ENCODE data around the gene RELN. TPM values are rescaled to one million over a fixed set of nuclear protein-coding genes. Genes with fewer than 3 reads are reported as not detected.

The RELN gene
- total RNA-seq, 4 donors from 2014 or later = 1.8 to 47.4 (median 6.7) TPM

GRCh38 chr7:103679151-103680132, 310.0 kb downstream of the RELN start:
- Histone ChIP-seq H3K4me3 (no peak overlapping the region), H3K27me3 (no peaks in the 10 kb centered on the region), H3K9me3 (no peaks in the 10 kb centered on the region), H3K36me3 (no peaks in the 10 kb centered on the region), H3K4me1 (no peaks in the 10 kb centered on the region), H3K27ac (no peak overlapping the region)
- no peak for DNase-seq
- TF ChIP-seq POLR2A (IDR thresholded peaks at IDR 0.05) (no peak), CTCF (IDR thresholded peaks at IDR 0.05) (no peak)
- intact Hi-C loops (cut with DNase I; ENCODE audit: low total_unique reads) = no loop called here

DNA sequence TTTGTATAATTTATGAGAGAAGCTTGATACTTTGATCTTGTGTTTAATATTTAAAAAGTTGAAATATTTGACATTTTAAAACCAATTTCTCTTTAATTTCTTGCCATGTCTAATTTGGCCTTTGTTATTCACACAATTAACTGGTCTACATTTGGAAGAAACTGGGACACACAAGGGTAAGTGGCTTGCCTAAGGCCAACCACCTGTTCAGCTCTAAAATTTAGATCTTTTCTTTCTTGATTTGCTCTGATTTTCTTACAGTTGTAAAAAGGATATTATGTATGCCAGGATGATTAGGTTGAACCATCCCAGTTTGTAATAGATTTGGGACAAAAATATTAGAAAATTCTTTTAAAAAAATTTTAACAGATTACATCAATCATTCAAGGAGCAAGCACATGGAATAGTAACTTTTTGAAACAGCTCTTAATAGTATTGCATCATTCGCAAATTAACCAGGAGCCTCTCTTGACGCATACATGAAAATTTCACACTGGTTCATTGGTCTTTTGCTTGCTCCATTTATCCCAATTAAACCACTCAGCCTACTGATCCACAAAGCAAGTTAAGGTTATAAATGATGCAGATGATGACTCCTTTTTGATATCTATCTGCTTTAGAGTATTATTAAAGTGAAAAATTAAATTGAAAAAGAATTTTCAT, 321.0 kb downstream of the RELN start:
- Histone ChIP-seq H3K27me3 (no peaks in the 10 kb centered on the region), H3K4me1 (no peaks in the 10 kb centered on the region), H3K36me3 (no peaks in the 10 kb centered on the region), H3K9me3 (no peaks in the 10 kb centered on the region), H3K27ac (no peak overlapping the region), H3K4me3 (no peak overlapping the region)
- no peak for TF ChIP-seq POLR2A (IDR thresholded peaks at IDR 0.05)
- TF ChIP-seq CTCF (IDR thresholded peaks at IDR 0.05) = no peak
- DNase-seq = no peak
- intact Hi-C loops (cut with DNase I; ENCODE audit: low total_unique reads) = no loop called here

DNA sequence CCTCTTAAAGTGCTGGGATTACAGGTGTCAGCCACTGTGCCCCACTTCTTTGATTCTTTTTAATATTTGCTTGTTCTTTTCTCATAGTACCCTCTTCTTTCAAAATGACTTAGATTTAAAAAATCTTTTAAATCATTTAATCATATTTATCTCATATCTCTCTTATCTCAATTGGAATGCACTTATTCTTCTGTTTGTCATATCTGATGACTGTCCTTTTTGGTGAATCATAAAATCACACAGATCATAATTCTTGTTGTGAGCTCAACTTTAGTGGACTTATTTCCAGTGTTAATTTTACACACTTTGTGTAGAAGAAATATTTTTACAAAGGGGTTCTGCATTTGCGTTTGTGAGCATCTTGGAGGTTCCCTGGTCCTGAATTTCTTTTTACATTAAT, 323.1 kb downstream of the RELN start:
- no peak for DNase-seq
- Histone ChIP-seq H3K27ac (no peak overlapping the region), H3K4me3 (no peak overlapping the region), H3K36me3 (no peaks in the 10 kb centered on the region), H3K4me1 (no peaks in the 10 kb centered on the region), H3K27me3 (no peaks in the 10 kb centered on the region), H3K9me3 (no peaks in the 10 kb centered on the region)
- TF ChIP-seq POLR2A (IDR thresholded peaks at IDR 0.05) = no peak
- TF ChIP-seq CTCF (IDR thresholded peaks at IDR 0.05) = no peak
- intact Hi-C loops (cut with DNase I; ENCODE audit: low total_unique reads) = no loop called here

DNA sequence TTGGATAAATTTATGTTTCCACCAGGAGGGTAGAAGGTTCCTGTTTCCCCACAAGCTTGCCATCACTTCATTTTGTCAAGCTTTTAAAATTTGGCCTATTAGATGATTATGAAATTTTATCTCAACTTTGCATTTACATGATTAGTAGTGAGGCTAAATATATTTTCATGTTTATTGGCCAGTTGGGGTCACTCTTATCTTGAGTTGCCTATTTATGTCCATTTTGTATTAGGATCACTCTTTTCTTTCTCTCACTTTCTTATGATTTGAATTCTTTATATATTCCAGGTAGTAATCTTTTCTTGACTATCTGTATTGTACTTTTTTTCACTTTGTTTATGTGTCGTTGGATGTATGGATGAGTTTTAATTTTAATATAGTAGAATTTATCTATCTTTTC, 324.9 kb downstream of the RELN start:
- Histone ChIP-seq H3K9me3 (no peaks in the 10 kb centered on the region), H3K27ac (no peak overlapping the region), H3K27me3 (no peaks in the 10 kb centered on the region), H3K4me3 (no peak overlapping the region), H3K36me3 (no peaks in the 10 kb centered on the region), H3K4me1 (no peaks in the 10 kb centered on the region)
- intact Hi-C loops (cut with DNase I; ENCODE audit: low total_unique reads) = no loop called here
- no peak for DNase-seq
- TF ChIP-seq CTCF (IDR thresholded peaks at IDR 0.05) (no peak), POLR2A (IDR thresholded peaks at IDR 0.05) (no peak)
